ENCODE measurements around the gene LMF1. TPM values are rescaled to one million over a fixed set of nuclear protein-coding genes. Genes with fewer than 3 reads are reported as not detected.

LMF1 gene
- total and polyA plus RNA-seq, 7 experiments from 2014 or later = 10.6 to 63.1 (median 41.3) TPM

DNA sequence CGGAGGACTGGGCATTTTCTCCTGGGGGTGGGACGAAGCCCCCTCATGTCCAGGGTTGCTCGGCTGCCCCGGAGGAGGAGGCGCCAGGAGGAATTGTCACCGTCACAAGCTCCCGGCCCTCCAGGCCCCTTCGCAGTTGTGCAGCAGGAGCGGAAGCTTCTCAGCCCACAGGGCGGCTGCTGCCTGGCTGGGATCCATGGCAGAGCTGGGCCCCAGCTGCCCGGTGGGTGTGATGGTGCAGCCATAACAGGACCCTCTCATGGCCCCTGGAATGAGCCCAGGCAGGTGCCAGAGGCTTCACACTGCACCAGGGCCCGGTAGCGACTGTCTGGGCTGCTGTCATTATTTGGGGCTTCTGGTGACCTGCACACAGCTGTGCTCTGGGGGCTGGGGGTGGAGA is 115.3 kb downstream of the LMF1 start:
- Mint-ChIP-seq H3K4me1 (no peaks in the 10 kb centered on the region), H3K36me3 (peaks cover 0 to 12% (median 0%) of the 10 kb centered on the region in 5 donors), H3K27ac (no peak overlapping the region), H3K27me3 (no peaks in the 10 kb centered on the region), H3K4me3 (no peak overlapping the region), H3K9me3 (peaks cover 0 to 12% (median 8%) of the 10 kb centered on the region in 11 donors)
- POLR2A ChIA-PET = no interaction called here
- no peak overlapping the region for H3K27ac ChIP-seq (ENCODE audit: low read depth, low read length)
- no peak for DNase-seq
- CTCF ChIA-PET = no interaction called here
- ATAC-seq = no peak
- H3K4me1 ChIP-seq (ENCODE audit: control insufficient read depth in 2 of 2, insufficient read depth in 2 of 2, low read length in 2 of 2) = no peaks in the 10 kb centered on the region
- no peaks in the 10 kb centered on the region for H3K27me3 ChIP-seq (ENCODE audit: control insufficient read depth in 2 of 2, insufficient read depth in 2 of 2, low read length in 2 of 2)
- no peaks in the 10 kb centered on the region for H3K36me3 ChIP-seq (ENCODE audit: control insufficient read depth in 2 of 3, insufficient read depth in 3 of 3, low read length in 3 of 3)
- H3K4me3 ChIP-seq (ENCODE audit: low read length) = no peak overlapping the region
- H3K9me3 ChIP-seq (ENCODE audit: control insufficient read depth in 2 of 3, low read length in 3 of 3) = no peaks in the 10 kb centered on the region
- intact Hi-C loops (cut with micrococcal nuclease) = no loop called here

DNA sequence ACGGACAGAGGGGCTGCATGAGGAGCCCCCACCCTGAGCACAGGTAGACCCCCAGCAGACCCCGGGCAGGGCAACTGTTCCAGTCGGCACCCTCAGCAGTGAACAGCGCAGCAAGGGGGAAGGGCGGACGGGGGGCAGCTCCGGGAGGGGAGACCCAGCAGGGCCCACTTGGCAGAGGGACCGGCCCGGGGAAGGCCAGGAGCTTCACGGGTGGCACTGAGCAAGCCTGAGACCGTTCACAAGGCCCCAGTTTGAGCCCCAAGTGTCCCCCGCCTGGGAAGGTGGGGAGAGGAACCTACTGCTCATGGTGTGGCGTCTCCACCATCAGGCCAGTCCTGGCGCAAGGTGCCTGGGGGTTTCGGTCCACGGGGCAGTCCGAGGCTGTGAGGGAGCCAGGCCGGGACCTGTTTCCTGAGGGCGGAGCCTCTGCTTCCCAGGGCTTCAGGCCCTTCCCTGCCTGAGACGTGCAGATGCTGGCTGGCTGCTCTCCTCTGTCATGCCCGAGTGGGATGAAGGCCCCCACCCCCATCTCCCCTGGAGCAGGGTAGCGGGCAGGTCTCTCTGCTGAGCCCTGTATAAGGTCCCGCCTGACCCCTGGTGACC is 115.9 kb downstream of the LMF1 start:
- ChIA-PET POLR2A (no interaction called here), CTCF (no interaction called here)
- Mint-ChIP-seq H3K36me3 (peaks cover 0 to 17% (median 0%) of the 10 kb centered on the region in 5 donors), H3K9me3 (peaks cover 0 to 11% (median 5%) of the 10 kb centered on the region in 11 donors), H3K27me3 (no peaks in the 10 kb centered on the region), H3K4me3 (no peak overlapping the region), H3K4me1 (no peaks in the 10 kb centered on the region), H3K27ac (no peak overlapping the region)
- ATAC-seq (no peak), DNase-seq (no peak)
- Histone ChIP-seq H3K4me3 (ENCODE audit: low read length) (no peak overlapping the region), H3K27me3 (ENCODE audit: control insufficient read depth in 2 of 2, insufficient read depth in 2 of 2, low read length in 2 of 2) (no peaks in the 10 kb centered on the region), H3K9me3 (ENCODE audit: control insufficient read depth in 2 of 3, low read length in 3 of 3) (no peaks in the 10 kb centered on the region), H3K27ac (ENCODE audit: low read depth, low read length) (no peak overlapping the region), H3K4me1 (ENCODE audit: control insufficient read depth in 2 of 2, insufficient read depth in 2 of 2, low read length in 2 of 2) (no peaks in the 10 kb centered on the region), H3K36me3 (ENCODE audit: control insufficient read depth in 2 of 3, insufficient read depth in 3 of 3, low read length in 3 of 3) (no peaks in the 10 kb centered on the region)
- intact Hi-C loops (cut with micrococcal nuclease) = no loop called here

DNA sequence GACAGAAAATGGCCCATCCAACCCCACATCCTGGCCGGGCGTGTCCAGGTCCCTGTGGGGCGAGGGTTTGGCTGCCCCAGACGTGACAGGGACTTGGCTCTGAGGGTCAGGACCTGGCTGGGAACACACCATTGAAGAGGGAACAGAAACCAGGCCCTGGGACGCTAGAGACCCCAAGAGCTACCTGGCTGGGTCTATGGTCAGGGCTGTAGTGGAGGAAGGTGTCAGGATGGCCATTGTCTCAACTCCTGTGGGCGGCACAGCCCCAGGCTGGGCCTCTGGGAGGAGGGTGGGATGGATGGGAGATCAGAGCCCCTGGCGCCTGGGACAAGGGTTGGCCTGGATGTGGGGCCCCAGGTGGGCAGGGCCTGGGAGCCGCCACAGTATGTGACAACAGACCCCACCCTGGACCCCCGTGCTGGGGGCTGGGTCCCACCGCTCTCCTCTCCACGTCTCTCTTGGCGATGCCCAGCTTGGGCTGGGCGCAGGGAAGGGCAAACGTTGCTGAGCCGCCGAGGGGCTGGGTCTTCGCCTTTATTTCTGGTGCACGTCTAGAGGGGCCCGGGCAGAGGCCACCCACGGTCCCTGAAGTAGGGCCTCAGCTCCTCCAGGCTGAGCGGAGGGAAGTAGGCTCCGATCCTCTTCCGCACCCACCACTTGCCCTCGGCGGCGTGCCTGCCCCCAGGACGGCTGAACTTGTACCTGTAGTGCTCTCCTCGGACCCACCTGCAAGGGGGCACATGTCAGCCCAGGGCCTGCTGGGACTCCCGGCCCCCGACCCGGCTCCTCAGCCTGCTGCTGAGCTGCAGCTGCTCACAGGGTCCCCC is 116.6 kb downstream of the LMF1 start:
- no peaks in the 10 kb centered on the region for H3K9me3 ChIP-seq (ENCODE audit: control insufficient read depth in 2 of 3, low read length in 3 of 3)
- no peaks in the 10 kb centered on the region for H3K27me3 Mint-ChIP-seq
- no peak overlapping the region for H3K4me3 Mint-ChIP-seq
- no peak overlapping the region for H3K27ac Mint-ChIP-seq
- no peak overlapping the region for H3K27ac ChIP-seq (ENCODE audit: low read depth, low read length)
- ChIA-PET CTCF (no interaction called here), POLR2A (no interaction called here)
- no peak for DNase-seq
- intact Hi-C loops (cut with micrococcal nuclease) = no loop called here
- peaks cover 0 to 11% (median 2%) of the 10 kb centered on the region in 11 donors for H3K9me3 Mint-ChIP-seq
- no peaks in the 10 kb centered on the region for H3K4me1 ChIP-seq (ENCODE audit: control insufficient read depth in 2 of 2, insufficient read depth in 2 of 2, low read length in 2 of 2)
- H3K36me3 Mint-ChIP-seq = peaks cover 0 to 14% (median 0%) of the 10 kb centered on the region in 5 donors
- H3K36me3 ChIP-seq (ENCODE audit: control insufficient read depth in 2 of 3, insufficient read depth in 3 of 3, low read length in 3 of 3) = no peaks in the 10 kb centered on the region
- H3K4me1 Mint-ChIP-seq = no peaks in the 10 kb centered on the region
- no peak overlapping the region for H3K4me3 ChIP-seq (ENCODE audit: low read length)
- ATAC-seq = no peak
- no peaks in the 10 kb centered on the region for H3K27me3 ChIP-seq (ENCODE audit: control insufficient read depth in 2 of 2, insufficient read depth in 2 of 2, low read length in 2 of 2)

DNA sequence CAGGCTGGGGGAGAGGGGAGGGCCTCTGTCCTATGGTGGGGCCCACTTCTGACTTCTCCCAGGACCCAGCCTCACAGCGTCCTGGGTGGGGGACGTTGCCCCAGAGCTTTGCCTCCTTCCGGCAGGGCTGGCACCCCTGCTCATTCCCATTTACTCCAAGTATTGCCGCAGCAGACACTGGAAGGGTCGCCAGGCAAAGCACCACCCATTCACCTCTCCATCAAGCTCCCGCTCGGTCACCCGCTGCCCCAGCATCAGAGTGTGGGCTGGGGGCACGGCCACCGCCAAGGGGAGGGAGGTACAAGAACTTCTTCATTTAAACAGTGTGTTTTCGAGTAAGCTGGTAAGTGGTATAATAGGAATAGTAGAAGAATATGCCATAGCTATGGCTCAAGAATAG is 117.5 kb downstream of the LMF1 start:
- Histone ChIP-seq H3K27ac (ENCODE audit: low read depth, low read length) (no peak overlapping the region), H3K9me3 (ENCODE audit: control insufficient read depth in 2 of 3, low read length in 3 of 3) (no peaks in the 10 kb centered on the region), H3K36me3 (ENCODE audit: control insufficient read depth in 2 of 3, insufficient read depth in 3 of 3, low read length in 3 of 3) (no peaks in the 10 kb centered on the region), H3K4me3 (ENCODE audit: low read length) (no peak overlapping the region), H3K27me3 (ENCODE audit: control insufficient read depth in 2 of 2, insufficient read depth in 2 of 2, low read length in 2 of 2) (no peaks in the 10 kb centered on the region), H3K4me1 (ENCODE audit: control insufficient read depth in 2 of 2, insufficient read depth in 2 of 2, low read length in 2 of 2) (no peaks in the 10 kb centered on the region)
- intact Hi-C loops (cut with micrococcal nuclease) = no loop called here
- POLR2A ChIA-PET = no interaction called here
- Mint-ChIP-seq H3K4me1 (no peaks in the 10 kb centered on the region), H3K4me3 (no peak overlapping the region), H3K36me3 (peaks cover 0 to 12% (median 0%) of the 10 kb centered on the region in 5 donors), H3K9me3 (peaks cover 0 to 11% (median 2%) of the 10 kb centered on the region in 11 donors), H3K27me3 (no peaks in the 10 kb centered on the region), H3K27ac (no peak overlapping the region)
- CTCF ChIA-PET = no interaction called here
- DNase-seq (no peak), ATAC-seq (no peak)

DNA sequence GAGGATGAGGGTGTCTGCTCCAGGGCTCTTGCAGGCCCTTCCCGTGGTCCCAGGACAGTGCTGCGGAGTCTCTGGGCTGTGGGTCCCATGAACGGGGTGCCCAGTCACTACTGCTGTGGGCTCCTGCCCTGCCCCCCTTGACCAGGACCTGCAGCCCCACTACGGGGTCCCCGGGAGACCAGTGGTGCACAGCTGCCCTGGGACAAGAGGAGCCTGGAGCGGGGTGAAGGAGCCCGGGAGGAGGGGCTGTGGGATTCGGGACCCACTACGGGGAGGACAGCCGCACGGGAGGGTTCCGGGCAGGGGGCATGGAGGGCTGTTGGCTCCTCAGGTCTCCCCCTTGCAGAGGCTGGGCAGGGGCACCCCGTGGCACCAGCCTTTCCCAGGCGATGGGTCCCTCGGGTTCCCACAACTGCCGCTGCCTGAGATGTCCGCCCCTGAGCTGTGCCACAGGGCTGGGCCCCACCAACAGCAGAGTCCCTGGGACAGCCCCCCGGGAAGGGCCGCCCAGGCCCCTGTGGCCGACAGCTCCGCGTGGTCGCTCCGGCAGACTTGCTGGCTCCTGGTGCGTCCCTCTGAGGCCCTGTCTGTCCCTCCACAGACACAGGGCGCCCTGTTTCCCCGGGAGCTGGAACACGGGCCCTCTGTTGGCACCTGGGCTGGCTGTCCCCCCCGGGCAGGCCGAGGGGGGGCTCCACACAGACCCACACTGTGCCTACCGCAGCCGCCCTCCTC is 118.2 kb downstream of the LMF1 start:
- DNase-seq (no peak), ATAC-seq (no peak)
- no peaks in the 10 kb centered on the region for H3K4me1 Mint-ChIP-seq
- H3K27ac ChIP-seq (ENCODE audit: low read depth, low read length) = no peak overlapping the region
- no peaks in the 10 kb centered on the region for H3K36me3 ChIP-seq (ENCODE audit: control insufficient read depth in 2 of 3, insufficient read depth in 3 of 3, low read length in 3 of 3)
- H3K27me3 Mint-ChIP-seq = no peaks in the 10 kb centered on the region
- CTCF ChIA-PET = no interaction called here
- H3K4me3 Mint-ChIP-seq = no peak overlapping the region
- peaks cover 0 to 11% (median 2%) of the 10 kb centered on the region in 11 donors for H3K9me3 Mint-ChIP-seq
- intact Hi-C loops (cut with micrococcal nuclease) = no loop called here
- H3K9me3 ChIP-seq (ENCODE audit: control insufficient read depth in 2 of 3, low read length in 3 of 3) = no peaks in the 10 kb centered on the region
- H3K27me3 ChIP-seq (ENCODE audit: control insufficient read depth in 2 of 2, insufficient read depth in 2 of 2, low read length in 2 of 2) = no peaks in the 10 kb centered on the region
- POLR2A ChIA-PET = no interaction called here
- H3K27ac Mint-ChIP-seq = no peak overlapping the region
- H3K4me3 ChIP-seq (ENCODE audit: low read length) = no peak overlapping the region
- H3K36me3 Mint-ChIP-seq = peaks cover 0 to 12% (median 0%) of the 10 kb centered on the region in 5 donors
- no peaks in the 10 kb centered on the region for H3K4me1 ChIP-seq (ENCODE audit: control insufficient read depth in 2 of 2, insufficient read depth in 2 of 2, low read length in 2 of 2)

DNA sequence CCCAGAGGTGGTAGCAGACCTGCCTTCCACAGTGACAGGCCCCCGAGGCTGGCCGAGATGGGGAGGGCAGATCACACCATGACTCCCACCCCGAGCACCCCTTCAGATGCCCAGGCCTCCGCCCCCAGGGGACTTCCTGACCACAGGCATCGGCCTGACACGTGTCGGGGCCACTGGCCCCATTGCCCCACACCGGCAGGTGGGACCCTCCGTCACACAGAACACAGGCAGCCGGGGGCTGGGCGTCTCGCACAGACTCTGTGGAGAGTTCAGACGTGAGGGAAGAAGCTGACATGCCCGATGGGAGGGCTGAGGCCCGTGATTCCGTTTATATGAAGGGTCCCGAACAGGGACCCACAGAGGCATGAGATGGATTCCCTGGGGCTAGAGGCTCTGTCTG is 118.9 kb downstream of the LMF1 start:
- Mint-ChIP-seq H3K27ac (no peak overlapping the region), H3K9me3 (peaks cover 0 to 15% (median 2%) of the 10 kb centered on the region in 11 donors), H3K4me1 (no peaks in the 10 kb centered on the region), H3K27me3 (no peaks in the 10 kb centered on the region), H3K36me3 (peaks cover 0 to 11% (median 0%) of the 10 kb centered on the region in 5 donors), H3K4me3 (no peak overlapping the region)
- Histone ChIP-seq H3K4me3 (ENCODE audit: low read length) (no peak overlapping the region), H3K27ac (ENCODE audit: low read depth, low read length) (no peak overlapping the region), H3K27me3 (ENCODE audit: control insufficient read depth in 2 of 2, insufficient read depth in 2 of 2, low read length in 2 of 2) (no peaks in the 10 kb centered on the region), H3K9me3 (ENCODE audit: control insufficient read depth in 2 of 3, low read length in 3 of 3) (no peaks in the 10 kb centered on the region), H3K36me3 (ENCODE audit: control insufficient read depth in 2 of 3, insufficient read depth in 3 of 3, low read length in 3 of 3) (no peaks in the 10 kb centered on the region), H3K4me1 (ENCODE audit: control insufficient read depth in 2 of 2, insufficient read depth in 2 of 2, low read length in 2 of 2) (no peaks in the 10 kb centered on the region)
- ChIA-PET POLR2A (no interaction called here), CTCF (no interaction called here)
- intact Hi-C loops (cut with micrococcal nuclease) = no loop called here
- no peak for ATAC-seq
- no peak for DNase-seq

All from naive thymus-derived CD4-positive, alpha-beta T cell (primary cell).